ENCODE measurements around the gene MRPL36. TPM values are rescaled to one million over a fixed set of nuclear protein-coding genes. Genes with fewer than 3 reads are reported as not detected.
A peak's percentile ranks its signal among the peaks of the same experiment; 100 is the strongest.

Gene MRPL36
- total RNA-seq, 1 donor from 2014 or later = 57.4 TPM

DNA sequence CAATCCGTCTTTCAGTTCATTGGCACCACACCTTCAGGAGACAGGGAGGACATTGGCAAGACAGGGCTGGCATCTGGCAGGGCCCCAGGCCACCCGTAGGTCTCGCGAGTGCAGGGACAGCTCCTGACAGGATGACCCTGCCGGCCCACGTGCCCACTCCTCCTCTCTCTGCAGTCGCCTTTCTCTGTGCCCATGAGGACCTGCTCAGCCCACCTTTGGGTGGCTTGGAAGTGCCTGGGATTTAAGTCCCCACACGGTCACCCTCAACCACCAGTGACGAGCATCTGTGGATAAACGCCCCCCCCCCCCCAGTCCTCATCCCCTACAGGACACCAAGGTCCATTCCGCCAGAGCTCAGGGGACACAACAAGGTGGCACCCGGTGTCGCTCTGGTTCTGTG, 4.1 kb downstream of the MRPL36 start:
- Histone ChIP-seq H3K9me3 (replicated peaks) (no peaks in the 10 kb centered on the region), H3K36me3 (peaks cover 26% of the 10 kb centered on the region), H3K4me1 (peaks cover 58% of the 10 kb centered on the region), H3K4me3 (no peak overlapping the region), H3K27me3 (ENCODE audit: low read depth) (no peaks in the 10 kb centered on the region), H3K27ac (replicated peaks) (no peak overlapping the region)
- intact Hi-C loops (cut with micrococcal nuclease) = no loop called here
- TF ChIP-seq, protein P1, sequence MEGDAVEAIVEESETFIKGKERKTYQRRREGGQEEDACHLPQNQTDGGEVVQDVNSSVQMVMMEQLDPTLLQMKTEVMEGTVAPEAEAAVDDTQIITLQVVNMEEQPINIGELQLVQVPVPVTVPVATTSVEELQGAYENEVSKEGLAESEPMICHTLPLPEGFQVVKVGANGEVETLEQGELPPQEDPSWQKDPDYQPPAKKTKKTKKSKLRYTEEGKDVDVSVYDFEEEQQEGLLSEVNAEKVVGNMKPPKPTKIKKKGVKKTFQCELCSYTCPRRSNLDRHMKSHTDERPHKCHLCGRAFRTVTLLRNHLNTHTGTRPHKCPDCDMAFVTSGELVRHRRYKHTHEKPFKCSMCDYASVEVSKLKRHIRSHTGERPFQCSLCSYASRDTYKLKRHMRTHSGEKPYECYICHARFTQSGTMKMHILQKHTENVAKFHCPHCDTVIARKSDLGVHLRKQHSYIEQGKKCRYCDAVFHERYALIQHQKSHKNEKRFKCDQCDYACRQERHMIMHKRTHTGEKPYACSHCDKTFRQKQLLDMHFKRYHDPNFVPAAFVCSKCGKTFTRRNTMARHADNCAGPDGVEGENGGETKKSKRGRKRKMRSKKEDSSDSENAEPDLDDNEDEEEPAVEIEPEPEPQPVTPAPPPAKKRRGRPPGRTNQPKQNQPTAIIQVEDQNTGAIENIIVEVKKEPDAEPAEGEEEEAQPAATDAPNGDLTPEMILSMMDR (IDR thresholded peaks at IDR 0.05; ENCODE audit: borderline replicate concordance) = no peak
- DNase-seq = no peak

DNA sequence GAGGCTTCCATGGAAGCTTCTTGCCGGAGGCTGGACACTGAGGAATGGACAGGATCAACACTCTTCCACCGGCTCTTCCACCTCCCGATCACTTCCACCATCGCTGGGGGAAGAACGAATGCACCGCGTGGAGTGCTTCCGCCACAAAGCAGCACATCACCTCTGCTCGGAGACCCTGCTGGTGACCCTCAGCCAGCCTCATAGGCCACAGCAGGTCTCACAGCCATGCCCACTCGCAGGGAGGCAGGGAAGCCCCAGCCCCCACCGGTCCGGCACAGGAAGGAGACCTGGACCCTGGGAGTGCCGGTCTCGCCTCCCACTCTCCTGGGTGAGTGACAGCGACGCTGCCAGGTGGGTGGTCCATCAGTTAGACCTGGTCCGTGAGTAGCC, 4.7 kb downstream of the MRPL36 start:
- intact Hi-C loops (cut with micrococcal nuclease) = no loop called here

DNA sequence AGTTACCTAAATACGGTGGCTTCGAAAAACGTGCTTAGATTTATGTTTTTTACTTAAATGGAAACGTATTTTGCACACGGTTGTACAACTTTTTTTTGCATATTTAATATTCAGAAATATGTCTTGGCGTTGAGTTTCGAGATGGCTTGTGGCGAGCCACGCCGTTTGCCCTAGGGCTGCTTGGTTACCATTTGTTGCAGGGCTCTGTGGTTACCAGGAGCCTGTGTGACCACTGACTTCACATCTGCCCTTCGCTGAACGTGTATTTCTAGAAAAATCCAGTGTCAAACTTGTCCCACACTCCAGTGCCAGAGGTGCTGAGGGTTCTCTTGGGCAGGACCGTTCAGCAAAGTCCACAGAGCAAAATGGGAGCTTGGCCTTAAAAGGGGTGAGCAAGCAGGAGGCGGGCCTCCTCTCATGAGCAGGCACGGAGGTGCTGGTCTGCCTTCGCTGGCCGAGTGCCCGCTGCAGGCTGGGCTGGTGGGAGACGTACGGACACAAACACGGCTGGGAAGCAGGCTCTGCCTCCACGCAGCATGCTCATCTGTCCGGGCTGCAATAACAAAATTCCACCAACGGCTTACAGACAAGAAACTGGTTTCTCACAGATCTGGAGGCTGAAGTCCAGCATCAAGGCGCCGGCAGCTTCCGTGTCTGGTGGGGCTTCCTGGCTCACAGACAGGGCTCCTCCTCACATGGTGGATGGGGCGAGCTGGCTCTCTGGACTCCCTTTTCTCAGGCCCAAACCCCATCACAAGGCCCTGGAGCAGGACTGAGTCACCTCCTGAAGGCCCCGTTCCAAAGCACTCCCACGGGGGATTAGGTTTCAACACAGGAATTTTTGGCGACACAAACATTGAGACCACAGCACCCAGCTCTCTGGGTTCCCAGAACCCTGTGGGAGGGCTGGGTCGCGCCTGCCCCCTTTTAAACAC, 5.4 kb downstream of the MRPL36 start:
- Histone ChIP-seq H3K36me3 (peaks cover 26% of the 10 kb centered on the region), H3K4me3 (no peak overlapping the region), H3K9me3 (replicated peaks) (no peaks in the 10 kb centered on the region), H3K27me3 (ENCODE audit: low read depth) (no peaks in the 10 kb centered on the region), H3K4me1 (peaks cover 57% of the 10 kb centered on the region), H3K27ac (replicated peaks) (peak overlapping the region; percentile 25)
- TF ChIP-seq, protein P1 (IDR thresholded peaks at IDR 0.05; ENCODE audit: borderline replicate concordance) = no peak
- intact Hi-C loops (cut with micrococcal nuclease) = no loop called here
- DNase-seq = no peak

More for the DNA sequence above, 4.7 kb downstream of the MRPL36 start:
- peaks cover 26% of the 10 kb centered on the region for H3K36me3 ChIP-seq
- H3K4me1 ChIP-seq = peaks cover 55% of the 10 kb centered on the region
- no peaks in the 10 kb centered on the region for H3K9me3 ChIP-seq (replicated peaks)
- peak overlapping the region; percentile 14 for H3K27ac ChIP-seq (replicated peaks)
- no peak overlapping the region for H3K4me3 ChIP-seq
- TF ChIP-seq, protein P1 (IDR thresholded peaks at IDR 0.05; ENCODE audit: borderline replicate concordance) = no peak
- DNase-seq = no peak
- H3K27me3 ChIP-seq (ENCODE audit: low read depth) = no peaks in the 10 kb centered on the region

DNA sequence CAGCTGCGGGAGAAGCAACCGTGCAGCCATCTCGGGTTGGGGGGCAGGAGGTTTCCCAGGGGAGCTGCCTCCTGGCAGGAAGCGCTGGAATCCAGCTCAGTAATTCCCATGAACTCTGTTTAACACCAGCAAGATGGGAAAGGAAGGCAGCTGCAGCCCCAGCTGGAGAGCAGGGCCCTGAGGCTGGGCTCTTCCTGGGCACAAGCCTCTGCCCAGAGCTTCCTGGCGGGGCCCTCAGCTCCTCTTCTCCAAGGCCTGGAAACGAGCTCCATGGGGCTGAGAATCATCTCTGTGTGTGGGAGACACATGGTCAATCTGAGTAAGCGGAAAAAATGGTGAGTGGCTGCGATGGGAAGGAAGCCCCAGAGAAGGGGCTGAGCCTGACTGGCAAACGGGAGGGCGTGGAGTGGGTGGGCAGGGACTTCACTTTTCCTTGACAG, 6.3 kb downstream of the MRPL36 start:
- intact Hi-C loops (cut with micrococcal nuclease) = no loop called here
- Histone ChIP-seq H3K4me3 (no peak overlapping the region), H3K27ac (replicated peaks) (peak overlapping the region; percentile 42), H3K9me3 (replicated peaks) (no peaks in the 10 kb centered on the region), H3K36me3 (peaks cover 22% of the 10 kb centered on the region), H3K4me1 (peaks cover 48% of the 10 kb centered on the region), H3K27me3 (ENCODE audit: low read depth) (no peaks in the 10 kb centered on the region)
- DNase-seq = no peak
- TF ChIP-seq, protein P1 (IDR thresholded peaks at IDR 0.05; ENCODE audit: borderline replicate concordance) = no peak

DNA sequence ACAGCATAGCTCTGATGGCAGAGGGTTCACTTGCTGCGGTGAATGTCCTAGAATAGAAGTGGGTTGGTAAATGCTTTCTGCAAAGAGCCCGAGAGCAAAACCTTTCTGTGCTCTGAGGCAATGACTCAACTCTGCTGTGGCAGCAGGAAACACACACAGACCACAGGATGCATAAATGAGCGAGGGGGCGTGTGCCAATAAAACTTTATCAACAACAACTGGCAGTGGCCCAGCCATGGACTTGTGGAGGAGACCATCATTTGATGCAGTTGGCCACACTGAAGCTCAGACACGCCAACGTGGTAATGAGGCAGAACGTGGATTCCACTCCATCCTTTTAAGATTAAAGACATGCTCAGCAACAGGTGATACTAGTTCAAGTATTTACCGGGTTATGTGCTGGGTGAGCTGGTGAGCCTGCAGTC, 6.8 kb downstream of the MRPL36 start:
- H3K27ac ChIP-seq (replicated peaks) = peak overlapping the region; percentile 42
- TF ChIP-seq, protein P1 (IDR thresholded peaks at IDR 0.05; ENCODE audit: borderline replicate concordance) = no peak
- peaks cover 18% of the 10 kb centered on the region for H3K36me3 ChIP-seq
- H3K27me3 ChIP-seq (ENCODE audit: low read depth) = no peaks in the 10 kb centered on the region
- no peak overlapping the region for H3K4me3 ChIP-seq
- DNase-seq = no peak
- H3K4me1 ChIP-seq = peaks cover 43% of the 10 kb centered on the region
- H3K9me3 ChIP-seq (replicated peaks) = no peaks in the 10 kb centered on the region
- intact Hi-C loops (cut with micrococcal nuclease) = no loop called here

All from left ventricle myocardium inferior (tissue), 1 donor.